T-cell (primary cell): ENCODE results near the gene AP2A2. TPM values are rescaled to one million over a fixed set of nuclear protein-coding genes. Genes with fewer than 3 reads are reported as not detected.

Source experiments
- ATAC-seq, 4 experiments: fragments of 200-7000 bp in 3 of 4; fragments of 150-1000 bp in 1 of 4; cut with Tn5 transposase; replicated peaks in 1 of 4; 1 replicate in 3 of 4; 2 replicates in 1 of 4; pipeline ENCODE4 v1.10.0; 2021; ENCODE audit warnings: moderate library complexity in 3 of 4, mild to moderate bottlenecking in 2 of 4, moderate number of reproducible peaks in 1 of 4
- CTCF ChIA-PET, 2 donors: fragments of 300-600 bp; sonication (Branson Sonifier 250); formaldehyde crosslinking; loops; one replicate each; lab custom pipeline; 2022; ENCODE audit warnings: antibody characterized with exemption in 2 of 2; lab: Charles Lee
- POLR2A ChIA-PET, 2 donors: fragments of 300-600 bp; sonication (Branson Sonifier 250); formaldehyde crosslinking; loops; one replicate each; lab custom pipeline; 2022; ENCODE audit warnings: antibody characterized with exemption in 2 of 2; lab: Charles Lee
- DNase-seq, 35 experiments: peaks; one replicate each; pipeline versions ENCODE4 v3.0.0 to v3.0.0-alpha.2; 2013 to 2023
- H3K27ac ChIP-seq: one replicate; pipeline ENCODE4 v1.5.1; 2013; ENCODE audit warnings: low read length
- H3K27me3 ChIP-seq, 2 experiments: replicated peaks in 1 of 2; 1 replicate in 1 of 2; 2 replicates in 1 of 2; pipeline versions ENCODE4 v1.6.1 to v1.7.0; 2013; ENCODE audit warnings: low read length in 1 of 2, mixed read lengths in 1 of 2; ENCODE audit not compliant: control insufficient read depth in 2 of 2, insufficient read depth in 2 of 2; ENCODE audit errors: extremely low read depth in 1 of 2
- H3K36me3 ChIP-seq, 2 donors: 1 replicate in 1 of 2; 2 replicates in 1 of 2; pipeline versions ENCODE4 v1.6.1 to v1.7.0; 2013; ENCODE audit warnings: low read length in 1 of 2; ENCODE audit not compliant: control insufficient read depth in 2 of 2, insufficient read depth in 1 of 2; ENCODE audit errors: extremely low read depth in 1 of 2
- H3K4me1 ChIP-seq, 2 experiments: 1 replicate in 1 of 2; 2 replicates in 1 of 2; pipeline versions ENCODE4 v1.6.1 to v1.7.0; 2013; ENCODE audit warnings: low read length in 2 of 2, mixed read lengths in 1 of 2; ENCODE audit not compliant: insufficient read depth in 2 of 2, control insufficient read depth in 1 of 2; ENCODE audit errors: extremely low read depth in 1 of 2
- H3K4me3 ChIP-seq, 2 donors: 1 replicate in 1 of 2; 2 replicates in 1 of 2; pipeline versions ENCODE4 v1.5.1 to v1.7.0; 2013; ENCODE audit warnings: mild to moderate bottlenecking in 2 of 2, low read length in 1 of 2, moderate library complexity in 1 of 2; ENCODE audit not compliant: control insufficient read depth in 1 of 2; ENCODE audit errors: extremely low read depth in 1 of 2
- H3K9me3 ChIP-seq: 2 replicates; pipeline ENCODE4 v1.7.0; 2013
- H3K27ac Mint-ChIP-seq, 2 donors: one replicate each; pipeline ENCODE4 v1.8.0; 2020 to 2021; ENCODE audit warnings: mild to moderate bottlenecking in 2 of 2, mixed read lengths in 2 of 2
- H3K27me3 Mint-ChIP-seq, 2 donors: one replicate each; pipeline ENCODE4 v1.8.0; 2021 to 2022; ENCODE audit warnings: mixed read lengths in 2 of 2
- H3K36me3 Mint-ChIP-seq: one replicate; pipeline ENCODE4 v1.8.0; 2021; ENCODE audit warnings: mixed read lengths
- H3K4me1 Mint-ChIP-seq, 3 donors: one replicate each; pipeline ENCODE4 v1.8.0; 2020 to 2022; ENCODE audit warnings: mixed read lengths in 3 of 3, mild to moderate bottlenecking in 1 of 3
- H3K4me3 Mint-ChIP-seq, 3 donors: one replicate each; pipeline ENCODE4 v1.8.0; 2020 to 2022; ENCODE audit warnings: mild to moderate bottlenecking in 3 of 3, mixed read lengths in 3 of 3, moderate library complexity in 3 of 3
- H3K9me3 Mint-ChIP-seq, 3 donors: one replicate each; pipeline ENCODE4 v1.8.0; 2020 to 2022; ENCODE audit warnings: mixed read lengths in 3 of 3
- WGBS: methylation state at CpG from one replicate; pipeline ENCODE4 v1.1.5; 2013; ENCODE audit warnings: missing lambda C conversion rate; ENCODE audit not compliant: insufficient coverage; 5-methylcytosine and 5-hydroxymethylcytosine counted together
- total RNA-seq, 35 experiments: library from RNA in 6 of 35; stranded (reverse) in 6 of 35; fragments of 120-200 nt in 1 of 35; gene quantifications; one replicate each; pipeline versions ENCODE4 v1.2.1 to v1.2.4 and lab custom pipeline; 2013 to 2026

AP2A2 gene
- total RNA-seq, 5 donors from 2014 or later (not counting 1 experiment from before 2014, with no cell fraction given): 59.6 to 85.3 (median 70.8) TPM

GRCh38 chr11:992577-992976, 66.9 kb downstream of the AP2A2 start:
- Mint-ChIP-seq H3K27me3 (no peaks in the 10 kb centered on the region), H3K27ac (no peak overlapping the region), H3K4me3 (no peak overlapping the region), H3K4me1 (peaks cover 11 to 15% (median 11%) of the 10 kb centered on the region in 3 donors), H3K36me3 (peaks cover 36% of the 10 kb centered on the region), H3K9me3 (no peaks in the 10 kb centered on the region)
- ChIA-PET CTCF (no interaction called here), POLR2A (no interaction called here)
- 97% methylated on average over 10 of the region's 16 CpGs for WGBS
- peaks cover 30 to 69% of the 10 kb centered on the region in 2 donors for H3K36me3 ChIP-seq
- H3K27ac ChIP-seq: no peak overlapping the region
- H3K9me3 ChIP-seq: no peaks in the 10 kb centered on the region
- H3K27me3 ChIP-seq: no peaks in the 10 kb centered on the region
- DNase-seq (no peak), ATAC-seq (no peak)
- no peak overlapping the region for H3K4me3 ChIP-seq
- peaks cover 0 to 6% of the 10 kb centered on the region in 2 experiments for H3K4me1 ChIP-seq

GRCh38 chr11:993632-994167, 68.0 kb downstream of the AP2A2 start:
- DNase-seq (no peak), ATAC-seq (no peak)
- no peak overlapping the region for H3K27ac Mint-ChIP-seq
- H3K9me3 ChIP-seq: no peaks in the 10 kb centered on the region
- peaks cover 27 to 61% of the 10 kb centered on the region in 2 donors for H3K36me3 ChIP-seq
- CTCF ChIA-PET: no interaction called here
- H3K27me3 ChIP-seq: no peaks in the 10 kb centered on the region
- H3K27me3 Mint-ChIP-seq: no peaks in the 10 kb centered on the region
- H3K9me3 Mint-ChIP-seq: no peaks in the 10 kb centered on the region
- POLR2A ChIA-PET: no interaction called here
- H3K4me1 Mint-ChIP-seq: peaks cover 11 to 15% (median 11%) of the 10 kb centered on the region in 3 donors
- peaks cover 31% of the 10 kb centered on the region for H3K36me3 Mint-ChIP-seq
- H3K4me3 Mint-ChIP-seq: no peak overlapping the region
- no peak overlapping the region for H3K27ac ChIP-seq
- peaks cover 0 to 6% of the 10 kb centered on the region in 2 experiments for H3K4me1 ChIP-seq
- WGBS: 96% methylated on average over 34 of the region's 35 CpGs
- no peak overlapping the region for H3K4me3 ChIP-seq

- Mint-ChIP-seq H3K27me3 (no peaks in the 10 kb centered on the region), H3K4me3 (no peak overlapping the region), H3K9me3 (no peaks in the 10 kb centered on the region), H3K27ac (peak overlapping the region; percentile 37 to 40), H3K4me1 (peaks cover 11 to 15% (median 11%) of the 10 kb centered on the region in 3 donors), H3K36me3 (peaks cover 21% of the 10 kb centered on the region)
- POLR2A ChIA-PET: no interaction called here
- no peaks in the 10 kb centered on the region for H3K9me3 ChIP-seq
- ATAC-seq: no peak
- H3K4me3 ChIP-seq: no peak overlapping the region
- WGBS: 77% methylated on average over 8 of the region's 16 CpGs
- peaks cover 18 to 47% of the 10 kb centered on the region in 2 donors for H3K36me3 ChIP-seq
- H3K27me3 ChIP-seq: no peaks in the 10 kb centered on the region
- H3K4me1 ChIP-seq: peaks cover 0 to 6% of the 10 kb centered on the region in 2 experiments
- no peak overlapping the region for H3K27ac ChIP-seq
- DNase-seq: no peak
- CTCF ChIA-PET: no interaction called here
Measured at GRCh38 chr11:995044-995751, 69.5 kb downstream of the AP2A2 start.

DNA sequence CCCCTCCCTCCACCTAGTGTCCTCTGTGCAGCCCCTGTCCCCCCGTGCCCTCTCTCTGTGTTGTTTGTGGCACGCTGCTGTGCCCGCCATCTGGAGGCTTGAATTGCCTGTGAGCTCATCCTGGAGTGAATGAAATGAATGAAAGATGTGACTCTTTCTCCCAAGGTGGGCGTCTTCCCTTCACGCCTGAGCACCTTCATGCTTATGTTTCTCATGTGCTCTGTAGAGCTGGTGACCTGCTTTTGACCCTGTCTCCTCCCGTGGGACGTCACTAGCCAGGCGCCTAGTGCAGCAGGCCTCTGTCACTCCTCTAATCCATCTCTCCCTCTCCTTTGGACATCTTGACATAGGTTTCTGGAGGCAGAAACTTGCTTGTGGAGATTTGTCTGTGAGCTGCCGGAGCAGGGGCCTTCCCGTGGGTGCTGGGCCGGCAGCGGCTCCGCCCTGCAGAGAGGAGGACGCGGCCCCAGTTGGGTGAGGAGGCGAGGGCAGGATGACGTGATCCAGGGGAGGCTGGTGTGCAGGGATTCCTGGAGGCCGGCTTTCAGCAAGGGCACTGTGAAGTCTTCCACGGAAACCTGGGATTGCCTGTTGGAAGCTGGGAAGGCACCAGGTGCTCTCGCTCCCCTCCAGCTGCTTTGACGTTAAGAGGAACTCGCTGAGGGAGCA, 70.2 kb downstream of the AP2A2 start:
- Mint-ChIP-seq H3K9me3 (no peaks in the 10 kb centered on the region), H3K4me1 (peaks cover 11 to 15% (median 11%) of the 10 kb centered on the region in 3 donors), H3K36me3 (peaks cover 25% of the 10 kb centered on the region), H3K27ac (peak overlapping the region; percentile 75 to 87), H3K4me3 (no peak overlapping the region), H3K27me3 (no peaks in the 10 kb centered on the region)
- Histone ChIP-seq H3K4me3 (no peak overlapping the region), H3K27ac (no peak overlapping the region), H3K9me3 (no peaks in the 10 kb centered on the region), H3K36me3 (peaks cover 16 to 50% of the 10 kb centered on the region in 2 donors), H3K4me1 (peaks cover 0 to 6% of the 10 kb centered on the region in 2 experiments), H3K27me3 (no peaks in the 10 kb centered on the region)
- 95% methylated on average over 13 of the region's 22 CpGs for WGBS
- ChIA-PET CTCF (no interaction called here), POLR2A (no interaction called here)
- DNase-seq: no peak
- no peak for ATAC-seq

DNA sequence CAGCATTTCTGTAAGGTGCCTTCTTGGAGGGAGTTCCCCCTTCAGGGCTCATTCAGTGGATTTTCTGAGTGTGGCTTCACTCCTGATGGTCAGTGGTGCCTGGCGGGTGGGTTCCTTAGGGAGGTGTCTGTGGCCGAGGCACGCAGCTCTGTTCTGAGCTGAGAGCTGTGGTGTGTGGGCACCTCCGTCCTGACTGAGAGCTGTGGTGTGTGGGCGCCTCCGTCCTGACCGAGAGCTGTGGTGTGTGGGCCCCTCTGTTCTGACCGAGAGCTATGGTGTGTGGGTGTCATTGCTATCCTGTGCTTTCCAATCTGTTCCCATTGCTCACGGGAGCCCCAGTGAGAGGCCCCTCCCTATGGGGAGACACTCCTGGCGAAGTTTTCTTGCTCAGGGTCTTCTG, 71.0 kb downstream of the AP2A2 start:
- H3K36me3 Mint-ChIP-seq: peaks cover 29% of the 10 kb centered on the region

DNA sequence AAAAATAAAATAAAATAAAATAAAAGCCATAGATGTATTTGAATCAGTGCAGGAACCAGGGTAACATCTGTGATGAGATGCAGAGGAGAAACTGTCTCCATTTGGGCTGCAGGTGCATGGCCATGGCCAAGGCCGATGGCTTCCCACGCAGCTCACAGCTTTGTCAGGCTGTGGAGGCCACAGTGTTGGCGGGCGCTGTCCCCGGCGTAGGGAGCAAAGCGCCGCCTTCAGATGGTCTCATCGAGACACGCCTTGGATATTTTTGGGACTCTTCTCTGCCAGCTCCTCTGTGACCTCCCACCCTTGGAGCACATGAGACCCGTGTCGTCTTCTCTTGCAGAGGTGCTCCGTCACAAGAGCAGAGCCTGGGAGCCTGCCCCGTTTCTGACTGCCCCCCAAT, 72.2 kb downstream of the AP2A2 start:
- H3K36me3 ChIP-seq: peaks cover 13 to 56% of the 10 kb centered on the region in 2 donors
- H3K36me3 Mint-ChIP-seq: peaks cover 32% of the 10 kb centered on the region

More for the DNA sequence above, 71.0 kb downstream of the AP2A2 start:
- Mint-ChIP-seq H3K27ac (peak overlapping the region in 1 of 2 donors; percentile 72), H3K4me1 (peaks cover 11 to 12% (median 11%) of the 10 kb centered on the region in 3 donors), H3K4me3 (no peak overlapping the region), H3K9me3 (no peaks in the 10 kb centered on the region), H3K27me3 (no peaks in the 10 kb centered on the region)
- WGBS: 83% methylated on average over 4 of the region's 10 CpGs
- POLR2A ChIA-PET: no interaction called here
- CTCF ChIA-PET: no interaction called here
- H3K27me3 ChIP-seq: no peaks in the 10 kb centered on the region
- peaks cover 0 to 6% of the 10 kb centered on the region in 2 experiments for H3K4me1 ChIP-seq
- H3K27ac ChIP-seq: no peak overlapping the region
- H3K9me3 ChIP-seq: no peaks in the 10 kb centered on the region
- no peak overlapping the region for H3K4me3 ChIP-seq
- peaks cover 16 to 57% of the 10 kb centered on the region in 2 donors for H3K36me3 ChIP-seq
- DNase-seq: no peak
- no peak for ATAC-seq

More for the DNA sequence above, 72.2 kb downstream of the AP2A2 start:
- ATAC-seq (no peak), DNase-seq (no peak)
- ChIA-PET CTCF (no interaction called here), POLR2A (no interaction called here)
- Histone ChIP-seq H3K4me3 (no peak overlapping the region), H3K27me3 (no peaks in the 10 kb centered on the region), H3K4me1 (peaks cover 0 to 6% of the 10 kb centered on the region in 2 experiments), H3K9me3 (no peaks in the 10 kb centered on the region), H3K27ac (no peak overlapping the region)
- Mint-ChIP-seq H3K4me3 (no peak overlapping the region), H3K4me1 (peaks cover 8 to 12% (median 11%) of the 10 kb centered on the region in 3 donors), H3K27me3 (no peaks in the 10 kb centered on the region), H3K9me3 (no peaks in the 10 kb centered on the region), H3K27ac (no peak overlapping the region)
- 93% methylated on average over 5 of the region's 14 CpGs for WGBS
